HG03097 (cell line): ENCODE data around the gene MPZL3.
"Not testable (repeated sequence)": the region's sequence is repeated elsewhere in the genome, so short reads cannot be mapped to it uniquely, and the experiment has no call there.

ENCODE experiments used
- ATAC-seq: cut with Tn5 transposase; IDR thresholded peaks from one replicate; pipeline ENCODE4 v1.9.1; 2021; ENCODE audit not compliant: unreplicated experiment, low FRiP score

Gene MPZL3

GRCh38 chr11:118193910-118194566 lies 58.1 kb downstream of the MPZL3 start:
- ATAC-seq = no peak

- not testable (repeated sequence) for ATAC-seq
Observed at GRCh38 chr11:118192817-118193216, 59.3 kb downstream of the MPZL3 start.

GRCh38 chr11:118190942-118191506 lies 61.1 kb downstream of the MPZL3 start:
- ATAC-seq = not testable (repeated sequence)

GRCh38 chr11:118186346-118187107 lies 65.6 kb downstream of the MPZL3 start:
- ATAC-seq = no peak

- ATAC-seq = no peak
Observed at GRCh38 chr11:118184784-118185579, 67.2 kb downstream of the MPZL3 start.

GRCh38 chr11:118183691-118184090 lies 68.5 kb downstream of the MPZL3 start:
- ATAC-seq = not testable (repeated sequence)

- no peak for ATAC-seq
Observed at GRCh38 chr11:118180300-118180703, 71.9 kb downstream of the MPZL3 start.

GRCh38 chr11:118176778-118177134 lies 75.4 kb downstream of the MPZL3 start:
- no peak for ATAC-seq
